GM21360 (cell line): ENCODE measurements around the gene CACHD1.
"Not testable (repeated sequence)": the region's sequence is repeated elsewhere in the genome, so short reads cannot be mapped to it uniquely, and the experiment has no call there.

Source experiments
- ATAC-seq: cut with Tn5 transposase; IDR thresholded peaks from one replicate; pipeline ENCODE4 v1.9.1; 2021; ENCODE audit warnings: mild to moderate bottlenecking, moderate library complexity; ENCODE audit not compliant: unreplicated experiment

Gene CACHD1

GRCh38 chr1:64495878-64496277 is 25.9 kb downstream of the CACHD1 start:
- ATAC-seq: no peak

- ATAC-seq: no peak
Measured at GRCh38 chr1:64496606-64497005, 26.7 kb downstream of the CACHD1 start.

GRCh38 chr1:64497088-64497883 is 27.4 kb downstream of the CACHD1 start:
- no peak for ATAC-seq

GRCh38 chr1:64498325-64498724 is 28.4 kb downstream of the CACHD1 start:
- no peak for ATAC-seq

- ATAC-seq: no peak
Measured at GRCh38 chr1:64499011-64499410, 29.1 kb downstream of the CACHD1 start.

GRCh38 chr1:64499966-64500365 is 30.0 kb downstream of the CACHD1 start:
- ATAC-seq: no peak

GRCh38 chr1:64502083-64502482 is 32.2 kb downstream of the CACHD1 start:
- ATAC-seq: no peak

GRCh38 chr1:64502931-64503330 is 33.0 kb downstream of the CACHD1 start:
- no peak for ATAC-seq

GRCh38 chr1:64505232-64505943 is 35.5 kb downstream of the CACHD1 start:
- no peak for ATAC-seq

- ATAC-seq: no peak
Measured at GRCh38 chr1:64505944-64506655, 36.2 kb downstream of the CACHD1 start.

GRCh38 chr1:64508629-64509028 is 38.7 kb downstream of the CACHD1 start:
- no peak for ATAC-seq

GRCh38 chr1:64511044-64511443 is 41.1 kb downstream of the CACHD1 start:
- ATAC-seq: no peak

GRCh38 chr1:64512206-64512605 is 42.3 kb downstream of the CACHD1 start:
- not testable (repeated sequence) for ATAC-seq

- no peak for ATAC-seq
Measured at GRCh38 chr1:64513545-64513944, 43.6 kb downstream of the CACHD1 start.

GRCh38 chr1:64514197-64514765 is 44.4 kb downstream of the CACHD1 start:
- ATAC-seq: no peak

- no peak for ATAC-seq
Measured at GRCh38 chr1:64515427-64515826, 45.5 kb downstream of the CACHD1 start.

GRCh38 chr1:64516301-64516700 is 46.4 kb downstream of the CACHD1 start:
- no peak for ATAC-seq

- no peak for ATAC-seq
Measured at GRCh38 chr1:64516803-64517568, 47.1 kb downstream of the CACHD1 start.

- ATAC-seq: no peak
Measured at GRCh38 chr1:64517640-64518039, 47.7 kb downstream of the CACHD1 start.

GRCh38 chr1:64518692-64519481 is 49.0 kb downstream of the CACHD1 start:
- no peak for ATAC-seq
